GM21619 (cell line): ENCODE data around the gene ARHGEF6.
A peak's percentile ranks its signal among the peaks of the same experiment; 100 is the strongest.

Experiments used
- ATAC-seq: cut with Tn5 transposase; IDR thresholded peaks from one replicate; pipeline ENCODE4 v1.9.1; 2021; ENCODE audit not compliant: unreplicated experiment

ARHGEF6 gene

DNA sequence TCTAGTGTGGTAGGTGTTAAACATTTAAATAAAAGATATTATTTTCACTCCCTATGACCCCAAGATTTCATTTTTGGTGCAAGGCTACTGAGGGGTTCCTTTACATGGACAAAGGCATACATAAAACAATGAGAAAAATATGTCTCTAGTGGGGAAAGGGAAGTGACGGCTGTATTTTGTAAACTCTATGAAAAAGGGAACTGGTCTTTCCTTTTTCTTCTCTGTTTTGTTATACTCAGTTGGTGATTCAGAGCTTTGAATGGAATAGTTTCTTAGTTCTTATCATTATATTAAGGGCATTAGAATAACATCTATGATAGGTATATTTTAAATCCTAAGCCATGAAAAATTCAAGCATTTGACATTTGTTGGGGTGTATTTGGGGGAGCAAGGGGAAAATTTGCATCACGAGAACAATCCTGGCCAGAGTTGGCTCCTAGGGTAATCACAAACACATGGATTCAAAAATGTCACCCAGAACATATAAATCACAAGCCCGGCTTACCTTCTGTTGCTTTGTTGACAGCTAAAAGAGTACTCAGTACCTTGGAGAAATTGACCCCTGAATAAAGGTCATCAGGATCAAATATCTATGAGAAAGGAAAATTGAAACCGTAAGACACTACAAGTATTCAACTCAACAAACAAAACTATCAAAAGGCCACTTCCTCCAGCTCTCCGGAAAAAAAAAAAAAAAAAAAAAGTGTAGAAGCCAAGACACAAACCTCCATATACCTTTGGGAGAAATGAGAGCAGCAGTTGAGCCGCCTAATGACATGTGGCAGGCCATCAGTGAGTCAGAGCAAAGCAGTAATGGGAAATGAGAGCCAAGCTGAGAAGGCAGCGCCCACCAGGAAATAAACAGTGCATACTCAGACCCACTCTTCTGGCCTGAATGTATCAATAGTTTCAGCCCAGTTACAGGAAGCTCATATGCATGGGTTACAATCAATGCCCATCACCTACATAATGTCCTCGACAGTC lies 33.4 kb downstream of the ARHGEF6 start:
- ATAC-seq, result peak; percentile 74

DNA sequence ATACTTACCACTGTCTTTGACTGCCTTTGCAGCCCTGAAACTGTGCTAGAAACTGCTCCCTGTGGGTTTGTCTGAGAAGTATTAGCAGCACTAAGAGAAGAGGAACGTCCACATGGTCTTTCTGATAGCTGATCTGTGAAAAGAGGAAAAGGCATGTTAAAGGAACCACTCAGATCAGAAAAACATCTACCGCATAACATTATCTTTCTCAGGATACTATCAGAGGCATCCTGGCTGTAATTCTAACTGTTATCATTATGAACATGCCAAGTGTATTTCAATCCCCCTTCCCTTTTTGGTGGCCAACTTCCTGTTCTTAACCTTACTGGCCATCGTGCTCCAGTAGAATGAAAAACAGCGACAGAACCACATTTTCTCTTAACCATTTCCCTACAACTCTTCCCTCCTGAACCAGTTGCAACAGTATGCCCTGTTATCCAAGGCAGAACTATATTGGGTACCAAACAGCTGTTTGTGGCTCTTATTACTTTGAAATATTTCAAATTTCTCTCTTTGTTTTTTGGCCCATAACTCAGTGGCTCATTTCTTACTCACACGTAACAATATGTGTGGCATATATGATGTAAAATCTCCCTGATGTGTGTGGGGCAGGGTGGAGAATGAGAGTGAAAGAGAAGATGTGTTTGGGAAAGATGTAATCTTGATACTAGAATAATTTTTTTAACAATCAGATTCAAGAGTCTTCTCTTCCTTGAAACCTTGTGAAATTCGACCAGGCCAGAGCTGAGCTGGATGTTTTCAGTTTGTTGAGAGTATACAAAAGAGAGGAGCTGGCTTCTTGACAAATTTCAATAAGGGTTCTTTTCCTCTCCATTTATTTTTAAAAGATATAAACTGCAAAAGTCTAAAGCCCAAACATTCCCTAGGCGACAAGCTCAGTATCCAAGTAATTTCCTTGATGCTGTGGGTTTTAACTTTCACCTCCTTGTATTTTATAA lies 35.2 kb downstream of the ARHGEF6 start:
- no peak for ATAC-seq

DNA sequence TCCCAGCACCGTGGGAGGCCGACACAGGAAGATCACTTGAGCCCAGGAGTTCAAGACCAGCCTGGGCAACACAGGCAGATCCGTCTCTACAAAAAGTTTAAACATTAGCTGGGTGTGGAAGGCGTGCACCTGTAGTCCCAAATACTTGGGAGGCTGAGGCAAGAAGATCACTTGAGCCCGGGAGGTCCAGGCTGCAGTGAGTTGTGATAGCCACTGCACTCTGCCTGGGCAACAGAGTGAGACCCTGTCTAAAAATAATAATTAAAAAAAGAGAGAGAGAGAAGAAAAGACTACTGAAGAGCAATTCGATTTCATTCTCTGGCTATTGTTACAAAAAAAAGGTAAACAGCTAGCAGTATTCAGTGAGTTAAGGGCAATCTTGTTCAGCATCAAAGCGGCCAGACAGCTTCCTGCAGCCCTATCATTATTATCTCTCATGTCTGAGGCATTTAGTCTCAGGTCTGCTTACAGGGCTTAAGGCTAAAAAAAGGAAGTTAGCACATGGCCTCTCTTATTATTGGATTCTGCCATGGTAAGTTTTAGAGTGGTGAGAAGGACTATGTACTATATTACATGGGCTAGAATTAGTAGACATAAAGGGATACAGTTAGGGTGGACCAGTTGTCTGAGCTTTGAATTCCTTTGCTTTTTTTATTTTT lies 37.9 kb downstream of the ARHGEF6 start:
- ATAC-seq, result no peak

DNA sequence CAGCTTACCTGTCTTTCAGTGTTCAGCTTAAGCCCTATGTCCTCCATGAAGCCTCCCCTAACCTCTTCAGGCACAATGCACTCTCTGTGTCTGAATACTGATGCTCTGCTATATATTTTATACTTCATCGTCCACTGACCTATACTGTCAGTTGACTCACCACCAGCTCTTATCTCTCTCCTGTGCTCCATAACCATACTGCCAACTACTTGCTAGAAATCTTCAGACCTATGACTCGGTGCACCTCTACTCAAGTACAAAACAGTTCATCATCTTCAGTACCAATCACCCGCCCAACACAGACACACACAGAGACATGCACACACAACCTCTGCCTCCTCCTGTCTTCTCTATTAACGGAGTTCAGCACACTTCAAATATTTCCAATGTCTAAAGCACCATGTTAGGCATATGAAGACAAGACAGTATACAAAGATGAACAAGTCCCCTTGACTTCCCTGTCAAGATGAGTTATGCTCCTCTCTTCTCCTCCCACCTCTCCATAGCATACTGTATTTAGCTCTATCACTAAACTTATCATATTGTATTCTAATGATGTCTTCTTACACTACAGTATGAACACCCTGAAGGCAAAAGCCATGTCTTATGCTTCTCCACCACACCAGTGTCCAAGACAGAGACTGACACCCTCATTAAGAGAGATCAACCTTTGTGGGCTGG lies 42.5 kb downstream of the ARHGEF6 start:
- no peak for ATAC-seq

DNA sequence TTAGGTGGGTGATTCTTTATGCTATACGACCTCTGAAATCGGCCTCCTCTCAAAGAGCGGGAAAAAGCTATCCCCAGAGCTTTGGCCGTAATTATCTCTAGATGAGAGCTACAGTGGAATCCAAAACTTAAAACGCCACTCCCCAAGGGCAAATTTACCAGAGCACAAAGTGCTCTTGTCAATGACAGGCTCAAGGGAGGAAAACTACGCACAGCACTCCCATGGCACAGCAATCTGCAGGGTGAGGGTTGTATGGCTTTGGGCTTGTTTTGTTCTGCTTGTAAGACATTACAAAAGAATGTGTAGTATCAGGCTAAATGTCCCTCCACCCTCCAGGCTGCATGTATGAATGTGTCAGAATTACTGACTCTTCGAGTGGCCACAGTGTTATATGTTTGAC lies 44.0 kb downstream of the ARHGEF6 start:
- no peak for ATAC-seq

DNA sequence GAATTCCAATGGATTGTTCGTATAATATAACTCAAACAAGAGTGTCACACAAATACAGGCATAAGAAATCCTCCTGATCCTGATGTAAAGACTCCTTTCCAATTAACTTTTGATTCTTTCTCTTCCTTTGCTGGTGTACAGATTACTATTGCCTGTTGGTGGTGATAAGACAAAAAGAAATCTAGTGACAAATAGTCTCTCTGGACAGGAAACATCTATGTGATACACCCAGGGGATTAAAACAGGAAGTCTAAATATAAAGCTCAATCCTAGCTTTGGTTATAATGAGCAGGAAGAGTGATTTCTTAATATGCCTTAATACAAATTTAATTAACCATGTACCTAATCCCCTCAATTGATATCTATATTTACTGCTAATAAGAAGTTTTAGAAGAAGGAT lies 45.1 kb downstream of the ARHGEF6 start:
- ATAC-seq, result no peak

DNA sequence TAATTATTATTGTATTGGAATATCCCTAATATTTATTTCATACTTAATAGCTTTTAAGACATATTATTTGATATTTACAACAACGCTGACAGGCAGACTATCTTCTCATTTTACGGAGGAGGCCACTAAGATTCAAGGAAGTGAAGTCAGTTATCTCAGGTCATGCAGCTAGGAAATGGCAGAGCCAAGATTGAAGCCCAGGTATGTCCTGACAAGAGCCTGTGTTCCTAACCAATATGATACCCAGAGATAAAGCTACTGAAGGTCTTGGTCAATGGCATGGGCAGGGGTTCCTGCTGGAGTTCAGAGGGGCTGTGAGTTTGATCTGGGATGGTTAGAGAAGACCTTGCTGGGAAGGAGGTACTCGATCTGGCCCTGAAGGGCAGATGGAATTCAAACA lies 47.1 kb downstream of the ARHGEF6 start:
- ATAC-seq, result no peak

DNA sequence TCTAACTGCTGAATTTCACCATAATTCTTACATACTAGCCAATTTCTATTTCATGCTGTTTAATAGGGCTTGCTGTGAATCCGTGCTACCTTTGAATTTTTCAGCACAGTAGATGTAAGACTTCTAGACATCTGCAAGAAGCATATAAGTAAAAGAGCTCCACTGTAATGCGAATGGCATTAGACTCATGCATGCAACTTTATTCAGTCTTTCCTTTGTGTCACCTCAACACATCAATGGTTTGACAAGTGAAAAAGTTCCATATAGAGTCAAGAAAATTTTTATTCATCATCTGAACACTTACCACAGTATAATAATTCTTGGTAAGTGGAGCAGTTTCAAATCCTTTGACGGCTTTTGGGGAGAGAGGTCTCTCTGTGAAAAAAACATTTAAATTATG lies 48.9 kb downstream of the ARHGEF6 start:
- no peak for ATAC-seq

DNA sequence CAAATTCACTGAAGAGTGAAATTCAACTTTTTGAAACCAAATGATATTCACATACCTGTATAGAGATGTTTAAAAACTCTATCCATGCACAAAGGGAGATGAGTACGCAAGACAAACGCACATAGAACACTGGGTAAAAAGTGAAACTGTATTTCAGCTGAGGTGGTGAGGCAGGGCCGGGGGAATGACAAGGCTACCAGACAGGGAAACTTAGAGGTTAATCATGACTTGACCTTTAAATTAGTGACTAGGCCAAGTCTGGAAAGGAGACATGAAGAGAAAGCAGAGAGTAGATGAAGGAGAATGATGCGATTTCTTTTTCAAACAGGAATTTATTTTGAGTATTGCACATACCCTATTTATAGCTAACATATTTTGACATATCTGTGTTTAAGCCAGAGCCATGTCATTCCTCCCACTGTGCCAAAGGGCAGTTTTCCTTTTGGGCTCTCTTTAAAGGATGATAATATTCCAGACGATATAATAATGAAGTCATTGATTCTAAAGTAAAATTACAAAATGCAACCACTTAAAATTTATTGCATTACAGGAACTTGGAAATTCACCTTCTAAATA lies 49.4 kb downstream of the ARHGEF6 start:
- ATAC-seq, result no peak

DNA sequence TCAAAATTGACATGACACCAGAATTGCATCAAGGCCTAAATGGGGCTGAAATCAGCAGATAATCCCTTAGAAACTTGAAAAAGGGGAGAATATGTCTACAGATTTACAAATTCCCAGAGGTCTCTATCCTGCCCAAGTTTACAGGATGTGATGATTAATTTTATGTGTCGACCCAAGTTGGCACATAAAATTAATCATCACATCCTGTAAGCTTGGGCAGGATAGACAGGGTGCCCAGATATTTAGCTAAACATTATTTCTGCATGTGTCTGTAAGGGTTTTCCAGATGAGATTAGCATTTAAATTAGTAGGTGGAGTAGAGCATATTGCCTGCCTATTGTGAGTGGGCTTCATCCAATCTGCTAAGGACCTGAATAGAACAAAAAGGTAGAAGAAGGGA lies 52.3 kb downstream of the ARHGEF6 start:
- no peak for ATAC-seq

DNA sequence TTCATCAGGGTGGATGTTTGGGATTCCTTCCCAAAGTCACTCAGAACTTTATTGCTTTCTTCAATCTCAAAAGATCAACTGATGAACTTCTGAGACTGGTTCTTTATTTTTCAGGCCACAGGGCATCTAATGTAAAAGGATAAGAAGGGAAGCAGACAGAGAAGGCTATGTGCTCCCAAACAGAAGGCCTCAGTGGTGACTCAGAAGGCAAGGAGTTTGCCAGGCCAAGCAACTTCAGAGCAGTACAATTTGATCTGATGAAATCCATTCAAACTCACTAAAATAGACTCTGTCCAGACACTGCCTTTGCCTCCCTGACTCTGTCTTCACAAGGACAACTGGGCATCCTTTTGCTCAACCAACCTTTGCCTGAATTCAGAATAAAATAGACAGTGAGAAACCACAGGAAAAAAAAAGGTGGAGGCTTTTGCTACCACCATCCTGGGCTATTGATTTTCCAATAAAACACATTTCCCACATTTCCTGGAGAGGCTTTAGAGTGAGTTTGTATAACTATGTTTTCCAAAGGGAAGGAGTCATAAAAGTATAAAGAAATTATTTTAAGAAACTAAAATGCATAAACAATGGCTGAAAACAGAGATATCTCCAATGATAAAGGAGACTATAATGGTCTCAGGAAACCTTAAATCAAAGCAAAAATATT lies 55.2 kb downstream of the ARHGEF6 start:
- ATAC-seq, result no peak

DNA sequence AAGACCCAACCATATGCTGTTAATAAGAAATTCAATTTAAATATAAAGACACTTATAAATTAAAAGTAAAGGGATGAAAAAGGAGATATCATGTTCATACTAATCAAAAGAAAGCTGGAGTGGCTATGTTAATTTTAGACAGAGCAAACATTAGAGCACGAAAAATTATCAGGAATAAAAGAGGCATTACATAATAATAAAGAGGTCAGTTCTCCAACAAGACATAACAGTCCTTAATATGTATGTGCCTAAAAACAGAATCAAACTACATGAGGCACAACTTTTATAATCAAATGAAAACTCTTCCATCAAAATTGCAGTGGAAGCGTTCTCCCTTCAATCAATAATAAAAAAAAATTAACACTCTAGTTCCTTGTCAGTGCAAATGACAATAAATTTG lies 62.6 kb downstream of the ARHGEF6 start:
- no peak for ATAC-seq

DNA sequence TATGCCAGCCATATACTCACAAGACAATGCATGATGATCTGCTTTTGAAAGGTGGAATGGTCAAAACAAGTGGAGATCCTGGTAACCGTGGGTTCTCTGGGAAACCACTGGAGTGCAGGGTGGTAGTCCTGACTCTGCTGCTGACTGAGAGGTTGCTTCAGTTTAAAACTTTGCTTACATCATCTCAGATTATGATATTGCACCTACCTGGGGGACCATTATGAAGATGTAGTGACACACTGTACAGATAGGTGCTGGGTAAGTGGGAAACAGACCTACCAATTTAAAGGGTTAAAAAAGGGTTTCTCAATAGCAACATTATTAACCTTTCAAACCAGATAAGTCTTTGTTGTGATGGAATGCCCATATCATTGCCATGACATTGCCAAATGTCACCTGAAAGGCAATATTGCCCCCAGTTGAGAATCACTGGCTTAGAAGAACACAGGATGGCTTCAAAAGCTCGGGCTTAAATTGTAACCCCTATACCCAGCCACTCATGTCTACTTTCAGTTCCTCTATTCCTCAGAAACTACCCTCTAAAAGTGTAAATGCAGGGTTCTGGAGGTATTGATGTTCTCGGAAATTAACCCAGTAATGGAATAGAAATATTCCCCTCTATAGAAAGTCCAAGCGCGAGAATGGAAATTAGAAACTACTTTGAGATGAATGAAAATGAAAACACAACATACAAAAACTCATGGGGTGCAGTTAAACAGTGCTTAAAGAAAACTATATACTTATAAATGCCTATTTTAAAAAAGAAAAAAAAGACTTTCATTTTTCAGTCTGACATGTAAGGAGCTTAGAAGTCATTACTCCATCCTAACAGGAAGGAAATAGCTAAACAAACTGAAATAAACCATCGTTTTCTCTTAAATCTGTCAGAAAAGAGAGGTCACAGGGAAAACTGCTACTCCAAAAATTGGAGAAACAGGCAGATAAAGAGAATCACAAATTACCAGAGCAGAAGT lies 65.8 kb downstream of the ARHGEF6 start:
- ATAC-seq, result peak; percentile 83

DNA sequence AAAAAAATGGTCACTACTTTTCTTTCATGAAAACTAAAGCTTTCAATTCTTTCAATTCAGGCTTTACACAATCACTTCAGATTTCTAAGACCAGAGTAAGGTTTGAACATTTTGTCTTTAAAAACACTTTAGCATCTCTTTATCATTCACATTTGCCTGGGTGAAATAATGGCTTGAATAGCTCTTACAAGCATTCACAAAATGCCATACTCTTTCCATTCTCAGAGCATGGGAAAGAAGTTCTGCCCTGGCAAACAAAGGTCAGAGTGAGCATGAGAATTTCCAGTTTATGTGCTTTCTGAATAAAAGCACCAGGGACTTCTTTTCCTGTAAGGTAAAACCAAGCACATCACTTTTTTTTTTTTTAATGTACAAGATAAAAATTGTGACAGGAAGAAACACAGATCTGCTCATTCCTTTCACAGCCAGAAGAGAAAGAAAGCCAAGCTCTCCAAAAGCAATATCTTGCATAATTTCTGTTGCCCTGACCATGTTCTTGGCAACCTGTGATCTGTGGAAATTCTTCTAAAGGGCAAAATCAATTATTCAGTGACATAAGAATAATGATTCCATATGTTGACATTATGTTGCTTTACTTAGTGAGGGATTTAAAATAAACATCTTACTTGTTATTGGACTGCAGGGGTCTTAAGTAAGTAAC lies 68.0 kb downstream of the ARHGEF6 start:
- no peak for ATAC-seq

DNA sequence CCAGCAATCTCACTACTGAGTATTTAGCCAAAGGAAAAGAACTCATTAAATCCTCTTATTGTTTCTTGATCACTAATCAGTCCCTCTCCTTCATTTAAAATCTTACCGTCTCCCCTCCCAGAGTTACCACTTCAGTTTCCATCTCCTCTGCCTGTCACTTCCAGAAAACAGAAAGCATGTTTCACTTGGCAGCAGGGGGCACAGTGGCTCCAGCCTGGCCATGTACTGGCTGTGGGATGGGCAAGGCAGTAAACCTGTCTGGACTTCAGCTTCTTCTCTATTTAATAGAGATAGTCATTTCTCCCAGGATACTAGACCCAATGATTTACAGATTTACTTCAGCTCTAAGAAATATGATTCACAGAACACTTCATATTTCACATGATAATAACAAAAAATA lies 69.6 kb downstream of the ARHGEF6 start:
- ATAC-seq, result no peak

DNA sequence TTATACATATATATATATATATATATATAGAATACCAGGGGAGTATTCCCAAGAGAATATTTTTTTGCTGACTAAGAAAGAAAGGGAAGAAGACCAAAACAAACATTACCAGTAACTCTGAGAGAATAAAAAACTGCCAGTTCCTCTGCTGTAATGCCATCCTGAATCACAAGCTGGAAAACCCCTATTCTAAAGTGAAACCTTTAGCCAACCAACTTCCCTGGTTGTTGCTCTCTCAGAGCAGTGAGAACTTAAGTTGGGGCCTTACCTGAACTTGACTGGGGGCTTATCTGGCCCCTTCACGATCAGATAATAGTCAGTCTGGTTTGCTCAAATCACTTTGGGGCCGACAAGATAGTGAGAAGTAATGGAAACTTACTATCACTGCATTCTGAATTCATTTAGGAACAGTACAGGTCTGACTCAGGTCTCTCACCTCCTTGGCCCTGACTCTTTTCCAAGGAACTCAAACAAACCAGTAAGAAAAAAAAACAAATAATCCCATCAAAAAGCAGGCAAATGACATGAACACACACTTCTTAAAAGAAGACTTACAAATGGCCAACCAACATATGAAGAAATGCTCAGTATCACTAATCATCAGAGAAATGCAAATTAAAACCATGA lies 70.3 kb downstream of the ARHGEF6 start:
- ATAC-seq, result no peak

DNA sequence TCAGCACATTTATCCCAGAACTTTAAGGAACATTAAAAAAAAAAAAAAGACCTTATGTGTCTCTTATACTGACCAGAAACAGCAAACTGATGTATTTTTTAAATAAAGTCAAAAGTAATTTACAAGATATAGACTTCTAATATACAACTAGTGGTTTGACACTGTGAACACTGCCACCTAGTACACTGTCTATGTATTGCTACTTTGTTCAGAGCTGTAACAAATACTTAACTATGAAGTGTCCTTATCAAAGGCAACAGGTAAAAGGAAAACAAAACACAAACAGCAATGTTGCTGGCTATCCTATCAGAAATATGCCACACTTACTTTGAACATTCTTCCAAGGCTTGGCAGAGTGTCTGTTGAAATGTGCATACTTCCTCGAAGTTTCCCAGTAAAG lies 72.4 kb downstream of the ARHGEF6 start:
- ATAC-seq, result peak; percentile 55

DNA sequence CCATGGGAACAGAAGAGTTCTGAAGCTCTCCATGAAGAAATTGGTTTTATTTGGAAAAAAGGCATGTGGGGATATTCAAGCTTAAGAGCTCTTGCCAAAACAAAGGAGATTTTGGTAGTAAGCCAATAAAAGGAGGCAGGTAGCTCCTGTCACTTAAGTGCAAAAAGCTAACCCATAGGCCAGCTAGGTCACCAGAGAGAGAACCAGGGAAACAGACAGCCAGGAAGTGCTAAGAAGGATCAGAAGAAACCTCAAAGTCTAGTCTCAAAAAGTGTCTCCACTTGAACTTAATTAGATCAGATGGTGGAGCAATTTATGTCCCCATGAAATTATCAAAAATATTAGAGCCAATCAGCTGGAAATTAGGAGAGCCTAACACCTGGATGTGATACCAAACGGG lies 83.6 kb downstream of the ARHGEF6 start:
- ATAC-seq, result no peak
